NOMO-1 (cell line): ENCODE data around the gene SNAP25.

Experiments used
- DNase-seq, 2 experiments: peaks; one replicate each; lab custom pipeline; 2025; ENCODE audit not compliant: unreplicated experiment in 2 of 2; lab: John Stamatoyannopoulos, UW

The SNAP25 gene

GRCh38 chr20:10216146-10216791 is 2.4 kb upstream of the SNAP25 start:
- DNase-seq: no peak

GRCh38 chr20:10217721-10218410 is 764 bp upstream of the SNAP25 start:
- DNase-seq: peak; percentile 20 to 50

GRCh38 chr20:10219452-10219791 is 792 bp downstream of the SNAP25 start:
- DNase-seq: peak; percentile 64 to 76

DNA sequence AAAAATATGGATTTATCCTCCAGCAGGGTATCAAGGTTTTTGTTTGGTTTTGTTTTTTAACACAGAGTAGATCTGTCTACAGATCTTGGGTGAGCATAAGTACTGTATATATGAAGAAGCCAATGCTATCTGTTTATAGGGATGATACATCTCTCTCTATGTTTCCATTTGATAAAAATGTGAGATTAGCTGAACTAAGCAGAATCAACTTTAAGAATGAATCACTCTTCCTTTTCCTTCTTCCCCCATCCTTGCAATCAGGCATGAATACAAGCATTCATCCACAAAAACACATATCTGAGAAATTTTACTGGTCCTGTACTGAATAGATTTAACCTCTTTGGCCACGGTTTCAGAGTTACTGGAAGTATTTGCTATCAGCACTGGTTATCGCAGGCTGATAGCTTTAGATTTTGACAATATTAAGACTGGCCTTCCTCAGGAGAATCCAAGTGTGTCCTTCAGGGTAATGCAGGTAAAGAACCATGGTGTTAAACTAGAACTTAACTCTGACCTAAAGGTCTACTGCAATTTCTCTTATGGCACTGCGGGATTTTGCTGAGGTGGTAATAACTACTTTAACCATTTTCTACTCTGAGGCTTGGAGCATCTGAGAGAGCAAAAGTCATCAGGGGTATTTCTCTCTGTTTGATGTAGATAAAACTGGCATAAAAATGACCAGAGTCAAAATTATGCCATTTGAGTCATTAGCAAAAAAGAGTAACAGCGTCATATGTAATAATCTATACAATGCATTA is 1.5 kb downstream of the SNAP25 start:
- no peak for DNase-seq

GRCh38 chr20:10221021-10221420 is 2.4 kb downstream of the SNAP25 start:
- no peak for DNase-seq

- DNase-seq: peak; percentile 6 to 10
Observed at GRCh38 chr20:10225439-10226060, 6.9 kb downstream of the SNAP25 start.

GRCh38 chr20:10228330-10228729 is 9.7 kb downstream of the SNAP25 start:
- DNase-seq: no peak

GRCh38 chr20:10231290-10231689 is 12.7 kb downstream of the SNAP25 start:
- DNase-seq: no peak

- no peak for DNase-seq
Observed at GRCh38 chr20:10236540-10237533, 18.2 kb downstream of the SNAP25 start.

DNA sequence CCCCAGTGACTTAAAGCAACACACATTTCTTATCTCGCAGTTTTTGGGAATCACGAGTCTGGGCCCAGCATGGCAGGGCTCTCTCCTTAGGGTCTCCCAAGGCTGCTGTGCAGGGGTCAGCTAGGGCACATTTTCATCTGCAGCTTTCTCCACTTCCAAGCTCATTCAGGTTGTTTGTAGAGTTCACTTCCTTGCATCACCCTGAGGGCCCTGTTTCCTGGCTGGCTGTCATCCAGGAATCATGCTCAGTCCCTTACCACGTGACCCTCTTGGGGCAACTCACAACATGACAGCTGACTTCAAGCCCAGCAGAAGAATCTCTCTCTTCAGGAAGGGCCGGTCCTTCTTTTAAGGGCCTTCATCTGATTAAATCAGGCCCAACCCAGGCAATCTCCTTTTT is 21.3 kb downstream of the SNAP25 start:
- DNase-seq: no peak

GRCh38 chr20:10240655-10241054 is 22.0 kb downstream of the SNAP25 start:
- DNase-seq: no peak

DNA sequence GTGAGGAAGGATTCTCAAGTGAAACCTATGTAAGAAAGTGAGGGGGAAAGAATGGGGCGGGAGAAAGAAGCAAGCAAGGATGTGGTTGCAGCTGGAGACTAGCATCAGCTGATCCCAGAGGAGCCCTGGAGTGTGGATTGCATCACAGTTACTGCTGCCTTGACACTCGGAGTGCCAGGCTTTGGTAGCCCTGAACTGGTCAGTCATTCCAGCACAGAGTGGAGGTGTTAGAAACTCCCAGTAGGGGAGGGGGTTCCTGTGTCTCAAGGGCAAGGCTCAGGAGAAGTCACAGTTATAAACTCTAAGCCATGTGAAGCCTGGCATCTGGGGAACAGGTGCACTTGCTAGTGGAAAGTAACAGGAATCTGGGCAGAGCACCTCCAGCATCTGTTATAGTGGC is 23.5 kb downstream of the SNAP25 start:
- no peak for DNase-seq

GRCh38 chr20:10247440-10247839 is 28.8 kb downstream of the SNAP25 start:
- DNase-seq: no peak

GRCh38 chr20:10249048-10249770 is 30.6 kb downstream of the SNAP25 start:
- DNase-seq: no peak

DNA sequence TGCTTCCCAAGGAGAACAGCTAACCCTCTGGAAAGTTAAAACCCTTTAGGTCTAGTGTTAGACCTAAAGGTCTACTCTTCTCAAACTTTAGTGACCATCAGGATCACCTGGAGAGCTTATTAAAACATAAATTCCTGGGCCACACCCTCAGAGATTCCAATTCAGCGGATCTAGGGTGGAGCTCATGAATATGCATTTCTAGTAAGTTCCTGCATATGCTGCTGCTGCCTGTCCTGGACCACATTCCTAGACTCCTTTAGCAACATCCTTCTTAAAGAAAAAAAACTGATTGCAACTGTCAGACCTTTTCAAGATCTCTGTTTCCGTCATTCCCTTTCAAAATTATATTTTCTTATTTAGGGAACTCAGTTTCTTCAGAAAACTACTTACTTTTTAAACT is 31.2 kb downstream of the SNAP25 start:
- no peak for DNase-seq

DNA sequence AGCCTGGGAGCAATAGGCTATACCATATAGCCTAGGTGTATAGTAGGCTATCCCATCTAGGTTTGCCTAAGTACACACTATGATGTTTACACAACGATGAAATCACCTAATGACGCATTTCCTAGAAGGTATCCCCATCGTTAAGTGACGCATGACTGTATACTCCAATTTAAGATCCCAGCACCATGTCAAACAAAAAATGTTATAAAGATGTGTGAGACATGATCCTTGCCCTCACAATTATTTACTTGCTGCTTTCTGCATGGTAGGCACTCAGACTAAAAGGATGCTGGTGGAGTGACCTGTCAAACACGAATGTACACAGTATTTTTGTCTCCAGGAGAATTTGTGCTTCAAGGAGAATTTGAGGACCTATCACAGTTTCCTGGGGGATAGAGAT is 32.3 kb downstream of the SNAP25 start:
- no peak for DNase-seq

DNA sequence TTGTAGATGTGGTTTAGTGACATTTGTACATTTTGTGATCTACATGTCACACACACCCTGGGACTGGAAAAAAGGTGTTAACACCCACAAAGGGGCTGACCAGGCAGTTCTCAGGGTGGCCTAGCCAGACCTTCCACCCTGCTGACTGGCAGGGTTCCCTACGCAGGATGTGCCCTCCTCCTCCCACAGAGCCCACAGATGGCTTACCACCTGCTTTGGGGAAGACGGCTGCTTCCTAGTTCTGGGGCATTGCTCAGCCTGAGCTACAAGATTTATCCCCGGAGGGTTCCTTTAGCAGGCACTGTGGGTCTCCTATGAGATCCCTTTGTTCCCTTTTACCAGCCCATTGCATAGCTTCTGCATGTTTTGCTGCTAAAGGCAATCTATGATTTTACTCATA is 35.1 kb downstream of the SNAP25 start:
- no peak for DNase-seq

DNA sequence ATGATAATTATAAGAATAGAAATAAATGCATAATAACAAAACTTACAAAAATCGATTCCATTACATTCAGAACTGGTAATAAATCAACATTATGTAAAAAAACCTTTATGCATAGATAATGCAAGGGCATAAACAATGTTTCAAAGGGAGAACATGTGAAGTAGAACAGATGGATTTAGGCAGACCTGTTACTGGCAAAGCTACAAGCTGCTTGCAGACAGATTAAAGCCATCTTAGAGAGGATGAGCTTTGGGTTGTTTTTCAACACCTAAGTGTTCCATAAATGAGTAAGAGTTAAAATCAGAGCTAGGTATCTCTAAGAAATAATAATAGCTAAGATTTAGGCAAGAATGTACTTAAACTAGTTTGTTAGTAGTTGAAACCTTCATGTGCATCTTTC is 37.2 kb downstream of the SNAP25 start:
- no peak for DNase-seq

- DNase-seq: no peak
Observed at GRCh38 chr20:10259166-10259565, 40.5 kb downstream of the SNAP25 start.

GRCh38 chr20:10260316-10260715 is 41.7 kb downstream of the SNAP25 start:
- DNase-seq: no peak
